IPS-18c (cell line): ENCODE results near the gene NRG2.

Experiments
- H3K4me3 ChIP-seq: 2 replicates; pipeline ENCODE4 v1.7.0; 2013; ENCODE audit warnings: low read depth, mild to moderate bottlenecking, low read length, moderate library complexity; ENCODE audit not compliant: insufficient read depth
- H3K9me3 ChIP-seq: one replicate; pipeline ENCODE4 v1.6.1; 2013; ENCODE audit warnings: mild to moderate bottlenecking, low read length, moderate library complexity; ENCODE audit not compliant: control insufficient read depth, insufficient read depth

Gene NRG2

GRCh38 chr5:139910901-139911300 lies 132.2 kb downstream of the NRG2 start:
- no peak overlapping the region for H3K4me3 ChIP-seq
- no peaks in the 10 kb centered on the region for H3K9me3 ChIP-seq

- Histone ChIP-seq H3K9me3 (no peaks in the 10 kb centered on the region), H3K4me3 (no peak overlapping the region)
Observed at GRCh38 chr5:139910036-139910435, 133.1 kb downstream of the NRG2 start.

GRCh38 chr5:139908749-139909148 lies 134.3 kb downstream of the NRG2 start:
- H3K4me3 ChIP-seq: no peak overlapping the region

GRCh38 chr5:139906661-139907060 lies 136.4 kb downstream of the NRG2 start:
- Histone ChIP-seq H3K9me3 (peaks cover 5% of the 10 kb centered on the region), H3K4me3 (no peak overlapping the region)

More at GRCh38 chr5:139908749-139909148, 134.3 kb downstream of the NRG2 start:
- H3K9me3 ChIP-seq: peaks cover 4% of the 10 kb centered on the region

GRCh38 chr5:139904816-139905661 lies 138.1 kb downstream of the NRG2 start:
- peaks cover 5% of the 10 kb centered on the region for H3K9me3 ChIP-seq
- H3K4me3 ChIP-seq: peak overlapping the region; percentile 79

- peaks cover 5% of the 10 kb centered on the region for H3K9me3 ChIP-seq
- H3K4me3 ChIP-seq: peak overlapping the region; percentile 79
Observed at GRCh38 chr5:139904566-139904815, 138.6 kb downstream of the NRG2 start.

- peaks cover 5% of the 10 kb centered on the region for H3K9me3 ChIP-seq
- peak overlapping the region; percentile 79 for H3K4me3 ChIP-seq
Observed at GRCh38 chr5:139903795-139904565, 139.1 kb downstream of the NRG2 start.

GRCh38 chr5:139903450-139903794 lies 139.7 kb downstream of the NRG2 start:
- peaks cover 5% of the 10 kb centered on the region for H3K9me3 ChIP-seq

GRCh38 chr5:139901986-139902385 lies 141.1 kb downstream of the NRG2 start:
- Histone ChIP-seq H3K4me3 (no peak overlapping the region), H3K9me3 (peaks cover 5% of the 10 kb centered on the region)

More at GRCh38 chr5:139903450-139903794, 139.7 kb downstream of the NRG2 start:
- H3K4me3 ChIP-seq: peak overlapping the region; percentile 79

- Histone ChIP-seq H3K4me3 (no peak overlapping the region), H3K9me3 (peaks cover 5% of the 10 kb centered on the region)
Observed at GRCh38 chr5:139901251-139901575, 141.9 kb downstream of the NRG2 start.

- H3K9me3 ChIP-seq: peaks cover 5% of the 10 kb centered on the region
- no peak overlapping the region for H3K4me3 ChIP-seq
Observed at GRCh38 chr5:139900546-139901250, 142.4 kb downstream of the NRG2 start.

GRCh38 chr5:139898981-139899380 lies 144.1 kb downstream of the NRG2 start:
- H3K9me3 ChIP-seq: peaks cover 4% of the 10 kb centered on the region
- H3K4me3 ChIP-seq: no peak overlapping the region

GRCh38 chr5:139897982-139898381 lies 145.1 kb downstream of the NRG2 start:
- Histone ChIP-seq H3K4me3 (no peak overlapping the region), H3K9me3 (no peaks in the 10 kb centered on the region)

- Histone ChIP-seq H3K4me3 (no peak overlapping the region), H3K9me3 (no peaks in the 10 kb centered on the region)
Observed at GRCh38 chr5:139897342-139897741, 145.8 kb downstream of the NRG2 start.

- H3K4me3 ChIP-seq: no peak overlapping the region
Observed at GRCh38 chr5:139896718-139897117, 146.4 kb downstream of the NRG2 start.

GRCh38 chr5:139895647-139896046 lies 147.5 kb downstream of the NRG2 start:
- no peak overlapping the region for H3K4me3 ChIP-seq
- H3K9me3 ChIP-seq: no peaks in the 10 kb centered on the region

More at GRCh38 chr5:139896718-139897117, 146.4 kb downstream of the NRG2 start:
- no peaks in the 10 kb centered on the region for H3K9me3 ChIP-seq

- H3K9me3 ChIP-seq: no peaks in the 10 kb centered on the region
- H3K4me3 ChIP-seq: no peak overlapping the region
Observed at GRCh38 chr5:139895046-139895445, 148.1 kb downstream of the NRG2 start.

GRCh38 chr5:139893873-139894272 lies 149.2 kb downstream of the NRG2 start:
- no peak overlapping the region for H3K4me3 ChIP-seq
- H3K9me3 ChIP-seq: no peaks in the 10 kb centered on the region
